Measurements from ENCODE around the gene MSRB3.
"Not testable (repeated sequence)": the region's sequence is repeated elsewhere in the genome, so short reads cannot be mapped to it uniquely, and the experiment has no call there.

Gene MSRB3

DNA sequence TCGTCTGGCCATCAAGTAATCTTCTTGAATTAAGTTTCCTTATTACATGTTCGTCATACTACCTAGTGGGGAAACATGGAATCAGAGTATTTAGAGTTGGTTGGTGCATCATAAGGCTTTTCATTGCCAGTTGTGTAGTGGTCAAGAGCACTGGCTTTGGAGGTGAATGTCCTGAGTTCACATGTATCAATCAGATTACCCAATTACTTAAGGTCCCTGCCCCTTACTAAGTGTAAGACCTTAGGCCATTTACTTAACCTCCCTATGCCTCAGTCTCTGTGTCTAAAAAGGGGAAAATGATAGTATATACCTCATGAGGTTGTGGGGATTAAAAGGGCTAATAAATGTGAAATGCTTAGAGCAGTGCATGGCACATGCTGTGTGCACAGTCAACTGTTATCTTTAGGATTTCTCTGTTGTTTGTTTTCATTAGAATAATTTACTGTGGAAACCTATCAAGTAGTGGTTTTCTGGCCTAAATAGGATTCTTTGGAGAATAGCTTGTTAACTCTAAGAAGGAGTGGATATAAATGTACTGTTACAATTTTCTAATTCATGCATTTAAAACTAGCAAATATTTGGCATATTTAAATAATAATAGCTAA lies 27.0 kb downstream of the MSRB3 start:
- CTCF ChIA-PET: interaction anchor here (0.6 kb wide), 1 partner anchor 815 kb away, joined by 3 read pairs; no protein-coding TSS in a partner anchor
- no peak overlapping the region for H3K27ac Mint-ChIP-seq
- DNase-seq: no peak
- no peaks in the 10 kb centered on the region for H3K9me3 Mint-ChIP-seq
- H3K4me3 Mint-ChIP-seq: no peak overlapping the region
- H3K4me1 Mint-ChIP-seq: no peaks in the 10 kb centered on the region
- H3K36me3 Mint-ChIP-seq: no peaks in the 10 kb centered on the region
- H3K27me3 Mint-ChIP-seq: peaks cover 7% of the 10 kb centered on the region

DNA sequence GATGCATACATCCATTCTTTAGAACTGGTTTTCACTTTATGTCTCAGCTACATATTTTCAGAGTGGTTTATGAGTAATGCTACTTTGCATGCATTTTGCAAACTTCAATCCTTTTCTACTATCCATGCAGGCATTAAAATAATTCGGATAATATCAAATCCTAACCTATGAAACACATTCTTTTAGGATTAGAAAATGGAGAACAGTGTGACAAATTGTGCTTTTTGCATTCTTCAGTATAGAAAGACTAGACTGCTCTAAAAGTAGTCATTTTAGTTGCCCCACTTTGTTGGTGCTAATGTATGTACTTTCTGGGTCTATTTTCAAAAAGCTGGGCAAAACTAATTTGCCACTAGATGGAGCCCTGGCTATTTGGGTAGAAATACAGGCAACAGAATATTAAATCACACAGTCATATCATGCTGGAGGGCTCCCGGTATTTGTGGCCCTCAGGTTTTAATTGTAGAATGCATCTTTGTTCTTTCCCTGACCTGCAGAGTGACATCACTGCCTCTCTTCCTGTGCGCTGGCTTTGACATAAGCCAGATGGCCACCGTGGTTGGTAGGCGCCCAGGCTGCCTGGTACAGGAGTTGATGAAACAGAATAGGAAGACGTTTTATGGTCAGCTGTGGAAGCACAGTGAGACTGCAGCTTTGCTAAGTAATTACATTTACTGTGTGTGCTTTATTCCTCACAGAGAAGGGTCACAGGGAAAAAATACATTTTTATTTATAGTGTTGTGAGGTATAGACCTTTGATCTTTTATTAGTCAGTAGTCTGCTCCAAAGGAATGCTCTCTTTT lies 28.1 kb downstream of the MSRB3 start:
- CTCF ChIA-PET: no interaction called here
- no peak overlapping the region for H3K27ac Mint-ChIP-seq
- H3K27me3 Mint-ChIP-seq: peaks cover 7% of the 10 kb centered on the region
- DNase-seq: no peak
- no peak overlapping the region for H3K4me3 Mint-ChIP-seq
- H3K36me3 Mint-ChIP-seq: no peaks in the 10 kb centered on the region
- no peaks in the 10 kb centered on the region for H3K9me3 Mint-ChIP-seq
- no peaks in the 10 kb centered on the region for H3K4me1 Mint-ChIP-seq

DNA sequence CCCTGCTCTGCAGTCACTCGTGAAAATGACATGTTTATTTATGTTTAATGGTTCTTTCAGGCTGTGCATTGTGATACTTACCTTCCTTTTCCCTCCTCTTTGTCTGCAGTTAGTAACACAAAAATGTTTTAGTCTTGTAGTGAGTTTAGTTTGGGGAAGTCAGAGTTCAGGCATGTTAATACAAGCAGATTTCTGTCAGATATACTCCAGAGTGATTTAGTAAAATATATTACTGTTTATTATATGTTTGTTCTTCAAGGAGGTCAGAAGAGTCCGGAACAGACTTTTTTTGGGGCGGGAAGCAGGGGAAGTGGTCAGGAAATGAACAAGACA lies 28.7 kb downstream of the MSRB3 start:
- CTCF ChIA-PET: no interaction called here

DNA sequence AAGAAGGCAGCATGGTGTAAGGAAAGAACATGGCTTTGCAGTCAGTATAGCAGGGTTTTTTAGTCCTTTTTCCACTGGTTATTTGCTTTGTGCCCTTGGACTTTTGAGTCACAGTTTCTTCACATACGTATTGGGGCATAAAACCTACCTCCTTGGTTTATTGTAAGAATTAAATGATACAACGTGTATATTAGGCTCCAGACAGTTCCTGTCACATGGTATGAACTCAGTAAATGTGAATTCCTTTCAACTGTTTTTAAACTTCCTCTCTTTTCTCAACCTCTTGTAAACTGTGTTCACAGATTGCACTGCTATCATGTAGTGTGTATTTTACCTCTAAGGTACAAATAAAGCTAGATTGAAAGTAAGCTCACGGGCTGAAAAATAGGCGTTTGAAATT lies 29.5 kb downstream of the MSRB3 start:
- Mint-ChIP-seq H3K4me3 (no peak overlapping the region), H3K9me3 (no peaks in the 10 kb centered on the region), H3K4me1 (no peaks in the 10 kb centered on the region), H3K27me3 (peaks cover 7% of the 10 kb centered on the region), H3K27ac (no peak overlapping the region), H3K36me3 (no peaks in the 10 kb centered on the region)
- no peak for DNase-seq
- CTCF ChIA-PET: no interaction called here

More for the DNA sequence above, 28.7 kb downstream of the MSRB3 start:
- Mint-ChIP-seq H3K27ac (no peak overlapping the region), H3K36me3 (no peaks in the 10 kb centered on the region), H3K9me3 (no peaks in the 10 kb centered on the region), H3K4me3 (no peak overlapping the region), H3K27me3 (peaks cover 7% of the 10 kb centered on the region), H3K4me1 (no peaks in the 10 kb centered on the region)
- no peak for DNase-seq

DNA sequence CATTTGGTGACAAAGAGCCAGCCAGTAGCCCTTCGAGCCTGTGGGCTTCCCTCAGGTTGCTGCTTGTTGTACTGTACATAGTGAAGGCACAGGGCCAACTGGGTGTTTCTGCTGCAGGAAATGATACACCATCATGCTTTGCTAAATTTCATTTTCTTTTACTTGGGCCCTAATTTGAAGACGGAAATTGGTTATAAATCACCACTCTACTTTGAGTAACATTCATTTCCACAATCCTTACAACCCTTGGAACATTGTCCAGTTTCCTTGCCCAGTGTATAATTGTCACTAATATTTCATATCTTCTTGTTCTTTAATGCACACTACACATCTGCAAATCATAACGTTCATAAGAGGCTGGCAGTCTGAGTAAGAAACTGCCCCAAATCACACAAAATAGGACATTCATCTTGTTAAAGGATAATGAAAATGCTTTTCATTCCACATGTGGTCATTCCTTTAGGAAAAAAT lies 30.2 kb downstream of the MSRB3 start:
- H3K4me1 Mint-ChIP-seq: no peaks in the 10 kb centered on the region
- no peaks in the 10 kb centered on the region for H3K9me3 Mint-ChIP-seq
- CTCF ChIA-PET: no interaction called here
- H3K27me3 Mint-ChIP-seq: peaks cover 7% of the 10 kb centered on the region
- H3K4me3 Mint-ChIP-seq: no peak overlapping the region
- no peak for DNase-seq
- H3K27ac Mint-ChIP-seq: no peak overlapping the region
- H3K36me3 Mint-ChIP-seq: no peaks in the 10 kb centered on the region

DNA sequence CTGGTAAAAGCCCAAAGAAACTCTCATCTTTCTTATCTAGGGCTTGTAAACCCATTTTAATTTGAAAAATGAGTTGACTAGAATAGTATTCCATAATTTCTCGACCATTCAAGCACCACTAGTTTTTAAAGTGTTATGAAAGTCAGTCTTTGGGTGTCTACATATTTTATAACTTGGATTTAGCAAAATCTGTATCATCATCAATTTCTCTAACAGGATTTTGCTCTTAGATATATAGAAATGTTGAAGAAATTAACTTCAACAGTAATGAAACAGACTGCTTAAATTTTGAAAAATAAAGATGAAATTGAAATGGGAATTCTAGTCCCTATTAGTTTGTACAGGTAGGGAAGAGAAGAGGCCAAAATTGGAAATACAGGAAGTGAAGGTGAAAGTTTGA lies 32.8 kb downstream of the MSRB3 start:
- Mint-ChIP-seq H3K27me3 (peaks cover 3% of the 10 kb centered on the region), H3K36me3 (no peaks in the 10 kb centered on the region), H3K9me3 (no peaks in the 10 kb centered on the region), H3K4me3 (no peak overlapping the region), H3K4me1 (no peaks in the 10 kb centered on the region), H3K27ac (no peak overlapping the region)
- CTCF ChIA-PET: no interaction called here
- DNase-seq: no peak

DNA sequence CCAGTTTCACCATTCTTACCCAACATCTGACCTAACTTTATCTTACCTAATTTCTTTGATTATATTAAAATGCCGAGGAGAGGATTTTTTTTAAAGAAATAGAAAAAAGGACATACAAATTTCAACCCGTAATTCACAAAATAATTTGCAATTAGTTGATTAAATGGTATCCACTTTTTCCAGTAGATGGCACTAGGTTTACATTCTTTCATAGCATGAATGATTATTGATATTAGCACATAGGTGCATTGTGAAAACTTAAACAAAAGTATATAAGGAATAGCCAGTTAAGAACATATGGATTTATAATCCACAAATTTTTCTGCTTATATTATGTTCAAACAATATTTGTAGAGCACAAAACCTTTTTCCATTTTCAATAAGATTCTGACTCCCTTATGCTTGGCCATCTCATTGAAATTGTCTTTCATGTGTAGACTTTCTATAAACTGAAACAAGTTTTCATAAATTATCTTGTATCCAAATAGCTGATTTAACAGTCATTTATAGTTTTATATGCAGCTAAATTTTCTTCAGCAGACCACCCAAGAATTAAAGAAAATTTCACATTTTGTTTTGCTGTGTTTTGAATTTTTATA lies 35.3 kb downstream of the MSRB3 start:
- CTCF ChIA-PET: interaction anchor here (0.8 kb wide), 1 partner anchor 109 kb away, joined by 3 read pairs; no protein-coding TSS in a partner anchor
- peaks cover 3% of the 10 kb centered on the region for H3K27me3 Mint-ChIP-seq
- no peaks in the 10 kb centered on the region for H3K36me3 Mint-ChIP-seq
- H3K4me1 Mint-ChIP-seq: no peaks in the 10 kb centered on the region
- H3K9me3 Mint-ChIP-seq: no peaks in the 10 kb centered on the region
- no peak overlapping the region for H3K4me3 Mint-ChIP-seq
- DNase-seq: no peak
- H3K27ac Mint-ChIP-seq: no peak overlapping the region

DNA sequence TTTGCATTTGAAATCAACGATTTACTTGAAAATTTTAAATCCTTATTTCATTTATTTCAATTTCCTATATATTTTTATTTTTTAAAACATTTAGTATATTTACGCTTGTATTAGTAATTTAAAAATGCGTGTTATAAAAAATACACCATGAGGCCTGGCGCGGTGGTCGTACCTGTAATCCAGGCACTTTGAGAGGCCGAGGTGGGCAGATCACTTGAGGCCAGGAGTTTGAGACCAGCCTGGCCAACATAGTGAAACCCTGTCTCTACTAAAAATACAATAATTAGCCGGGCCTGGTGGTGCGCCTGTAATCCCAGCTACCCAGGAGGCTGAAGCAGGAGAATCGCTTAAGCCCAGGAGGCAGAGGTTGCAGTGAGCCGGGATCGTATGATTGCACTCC lies 36.8 kb downstream of the MSRB3 start:
- DNase-seq, H3K36me3 Mint-ChIP-seq, H3K4me3 Mint-ChIP-seq, CTCF ChIA-PET, H3K27ac Mint-ChIP-seq, H3K27me3 Mint-ChIP-seq, H3K4me1 Mint-ChIP-seq, H3K9me3 Mint-ChIP-seq: not testable (repeated sequence)

DNA sequence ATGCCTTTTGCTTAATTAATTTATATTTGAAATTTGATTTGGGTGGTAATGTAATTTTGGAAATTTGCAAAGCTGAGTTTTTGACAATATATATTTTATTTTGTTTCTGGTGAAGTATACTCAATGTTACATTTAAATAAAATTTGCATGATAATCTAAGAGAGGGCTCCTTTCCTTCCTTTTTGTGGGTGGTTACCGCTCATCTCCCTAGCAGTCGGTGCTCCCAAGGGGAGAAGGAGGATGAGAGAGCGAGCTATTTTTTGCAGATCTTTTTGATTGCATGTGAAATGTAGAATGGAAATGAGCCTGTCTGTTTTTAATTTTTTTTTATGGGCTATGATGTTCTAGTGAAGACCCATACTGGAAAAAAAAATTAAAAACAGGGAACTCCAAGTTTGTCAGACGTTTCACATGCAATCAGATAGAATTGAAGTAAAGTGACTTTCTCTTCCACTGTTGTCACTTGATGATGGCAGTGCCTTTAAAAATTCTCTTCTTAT lies 39.8 kb downstream of the MSRB3 start:
- CTCF ChIA-PET: no interaction called here
- no peak for DNase-seq
- no peaks in the 10 kb centered on the region for H3K36me3 Mint-ChIP-seq
- peaks cover 4% of the 10 kb centered on the region for H3K27me3 Mint-ChIP-seq
- H3K4me3 Mint-ChIP-seq: no peak overlapping the region
- H3K27ac Mint-ChIP-seq: no peak overlapping the region
- no peaks in the 10 kb centered on the region for H3K4me1 Mint-ChIP-seq
- H3K9me3 Mint-ChIP-seq: no peaks in the 10 kb centered on the region

DNA sequence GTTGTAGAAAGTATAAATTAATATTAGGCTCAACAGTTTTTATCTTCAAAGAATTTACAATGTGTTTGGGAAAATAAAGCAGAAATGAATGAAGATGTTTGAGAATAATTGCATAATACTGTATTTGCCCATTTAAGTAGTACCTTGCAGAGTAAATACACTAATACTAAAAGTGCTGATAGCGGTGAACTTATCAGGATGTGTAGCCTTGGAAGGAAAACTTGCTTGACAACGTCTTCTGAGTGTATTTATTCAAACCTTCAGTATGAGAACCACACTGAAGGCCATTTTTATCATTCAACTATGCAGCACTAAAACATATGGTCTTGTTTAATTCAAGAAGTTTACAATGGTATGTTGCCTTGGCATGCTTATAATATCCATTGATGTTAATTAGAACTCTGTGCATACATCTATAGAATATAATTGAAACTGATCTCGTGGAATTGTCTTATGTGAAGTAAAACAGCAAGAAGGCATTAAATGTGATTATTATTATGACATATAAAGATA lies 41.3 kb downstream of the MSRB3 start:
- Mint-ChIP-seq H3K9me3 (no peaks in the 10 kb centered on the region), H3K4me1 (no peaks in the 10 kb centered on the region), H3K4me3 (no peak overlapping the region), H3K27ac (no peak overlapping the region), H3K27me3 (peaks cover 4% of the 10 kb centered on the region), H3K36me3 (no peaks in the 10 kb centered on the region)
- DNase-seq: no peak
- CTCF ChIA-PET: no interaction called here

DNA sequence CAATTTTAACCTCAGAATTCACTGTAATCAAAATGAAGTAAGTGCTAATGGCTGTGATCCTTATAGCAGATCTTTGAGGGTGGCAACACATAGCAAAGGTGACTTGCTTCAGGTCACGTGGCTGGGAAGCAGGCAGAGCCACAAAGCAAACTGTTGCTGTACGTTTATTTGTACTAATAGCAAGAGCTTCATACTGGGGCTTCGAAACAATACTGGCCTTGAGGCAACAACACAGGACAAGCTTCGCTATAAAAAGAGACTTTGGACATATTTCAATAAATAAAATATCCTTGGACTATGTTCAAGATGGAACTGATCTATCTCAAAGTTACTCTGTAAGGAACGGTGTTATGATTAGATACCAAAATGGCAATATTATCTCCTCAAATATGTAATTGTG lies 44.6 kb downstream of the MSRB3 start:
- H3K4me3 Mint-ChIP-seq: no peak overlapping the region
- no peak overlapping the region for H3K27ac Mint-ChIP-seq
- H3K4me1 Mint-ChIP-seq: no peaks in the 10 kb centered on the region
- peaks cover 4% of the 10 kb centered on the region for H3K27me3 Mint-ChIP-seq
- H3K36me3 Mint-ChIP-seq: no peaks in the 10 kb centered on the region
- CTCF ChIA-PET: no interaction called here
- DNase-seq: no peak
- H3K9me3 Mint-ChIP-seq: no peaks in the 10 kb centered on the region

DNA sequence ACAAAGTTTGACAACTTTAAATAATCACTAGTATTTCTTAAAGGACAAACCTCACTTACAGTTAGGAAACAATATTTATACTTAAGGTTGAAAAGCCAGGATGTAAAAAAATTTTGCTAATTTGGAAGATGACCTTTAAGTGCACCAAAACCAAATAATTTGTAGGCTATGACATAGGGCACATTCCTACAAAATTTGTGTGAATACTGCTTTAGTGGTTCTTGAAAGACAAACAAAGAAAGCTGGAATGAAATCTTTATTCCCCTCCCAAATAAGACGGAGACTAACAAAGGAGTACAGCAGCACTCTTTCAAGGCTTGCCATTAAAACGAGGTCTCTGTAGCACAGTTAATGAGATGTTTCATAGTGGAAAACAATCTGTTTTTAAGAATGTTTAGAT lies 45.6 kb downstream of the MSRB3 start:
- H3K4me1 Mint-ChIP-seq: no peaks in the 10 kb centered on the region
- no peaks in the 10 kb centered on the region for H3K36me3 Mint-ChIP-seq
- peaks cover 4% of the 10 kb centered on the region for H3K27me3 Mint-ChIP-seq
- H3K27ac Mint-ChIP-seq: no peak overlapping the region
- DNase-seq: no peak
- no peaks in the 10 kb centered on the region for H3K9me3 Mint-ChIP-seq
- H3K4me3 Mint-ChIP-seq: no peak overlapping the region
- CTCF ChIA-PET: interaction anchor here (0.7 kb wide), 1 partner anchor 22 kb away, joined by 3 read pairs; no protein-coding TSS in a partner anchor

DNA sequence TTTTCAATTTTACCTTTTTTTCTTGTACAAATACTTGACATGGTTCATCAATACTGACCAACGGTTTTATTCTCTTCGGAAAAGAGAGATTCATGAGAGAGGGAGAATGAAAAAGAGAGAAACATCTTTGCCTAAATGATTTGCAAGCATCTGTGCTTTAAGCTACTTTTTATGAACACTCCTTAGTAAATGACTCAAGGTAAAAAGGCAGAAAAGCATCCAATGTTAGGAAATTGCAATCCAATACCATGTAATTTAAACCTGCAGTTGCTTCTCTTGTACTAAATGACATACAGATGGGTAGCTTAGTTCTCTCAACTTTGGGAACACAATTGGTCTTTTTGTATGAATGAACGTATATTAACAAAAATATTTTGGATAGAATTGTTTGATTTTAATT lies 46.1 kb downstream of the MSRB3 start:
- H3K27ac Mint-ChIP-seq: no peak overlapping the region
- H3K36me3 Mint-ChIP-seq: no peaks in the 10 kb centered on the region
- no peaks in the 10 kb centered on the region for H3K9me3 Mint-ChIP-seq
- CTCF ChIA-PET: interaction anchor here (0.7 kb wide), 1 partner anchor 22 kb away, joined by 3 read pairs; no protein-coding TSS in a partner anchor
- H3K27me3 Mint-ChIP-seq: peaks cover 4% of the 10 kb centered on the region
- no peaks in the 10 kb centered on the region for H3K4me1 Mint-ChIP-seq
- no peak overlapping the region for H3K4me3 Mint-ChIP-seq
- no peak for DNase-seq

DNA sequence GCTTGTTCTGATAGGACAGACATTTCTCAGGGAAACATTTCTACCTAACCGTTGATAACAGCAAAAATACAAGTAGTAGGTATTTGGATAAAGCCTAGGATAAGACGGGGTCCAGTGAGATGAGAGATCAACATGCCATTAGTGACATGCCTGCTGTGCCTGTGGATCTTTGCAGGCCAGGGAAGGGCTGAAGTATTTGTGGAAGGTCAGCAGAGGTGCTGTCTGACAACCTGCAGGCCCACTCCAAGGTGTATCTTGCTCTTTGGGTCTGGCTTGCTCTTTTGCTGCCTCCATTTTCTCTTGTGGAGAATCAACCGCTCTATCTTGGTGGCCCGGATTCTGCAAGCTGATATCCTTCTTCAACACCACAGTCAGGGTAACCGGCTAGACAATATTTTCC lies 46.7 kb downstream of the MSRB3 start:
- Mint-ChIP-seq H3K27me3 (peaks cover 4% of the 10 kb centered on the region), H3K27ac (no peak overlapping the region), H3K9me3 (no peaks in the 10 kb centered on the region), H3K36me3 (no peaks in the 10 kb centered on the region), H3K4me3 (no peak overlapping the region), H3K4me1 (no peaks in the 10 kb centered on the region)
- no peak for DNase-seq
- CTCF ChIA-PET: no interaction called here

DNA sequence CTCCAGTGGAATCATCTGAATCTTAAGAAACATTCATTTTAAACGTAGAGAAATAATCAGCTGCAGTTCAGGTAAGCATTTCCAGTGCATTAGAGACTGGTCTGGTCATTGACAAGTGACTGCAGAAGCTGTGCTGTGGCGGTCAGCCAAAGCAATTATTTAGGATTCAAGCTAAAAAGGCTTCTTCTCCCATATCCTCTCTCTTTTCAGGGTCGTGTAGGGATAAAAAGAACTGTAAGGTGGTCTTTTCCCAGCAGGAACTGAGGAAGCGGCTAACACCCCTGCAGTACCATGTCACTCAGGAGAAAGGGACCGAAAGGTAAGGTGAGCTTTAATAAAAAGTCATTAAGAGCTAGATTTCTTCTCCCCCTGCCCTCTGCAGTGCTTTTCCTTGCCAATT lies 48.1 kb downstream of the MSRB3 start:
- peaks cover 2% of the 10 kb centered on the region for H3K27me3 Mint-ChIP-seq
- CTCF ChIA-PET: no interaction called here

More for the DNA sequence above, 48.1 kb downstream of the MSRB3 start:
- Mint-ChIP-seq H3K4me1 (no peaks in the 10 kb centered on the region), H3K4me3 (no peak overlapping the region), H3K36me3 (no peaks in the 10 kb centered on the region), H3K9me3 (no peaks in the 10 kb centered on the region), H3K27ac (no peak overlapping the region)
- DNase-seq: no peak

Data from activated naive CD4-positive, alpha-beta T cell treated with anti-CD3 and anti-CD28 coated beads, Interleukin-2, amount 10 ng/mL, durations not matched to agents 7 days and 5 days (primary cell).